ENCODE measurements around the gene TMCC2. TPM values are rescaled to one million over a fixed set of nuclear protein-coding genes. Genes with fewer than 3 reads are reported as not detected.

Gene TMCC2
- total RNA-seq, 1 experiment from 2014 or later: 2.7 TPM

DNA sequence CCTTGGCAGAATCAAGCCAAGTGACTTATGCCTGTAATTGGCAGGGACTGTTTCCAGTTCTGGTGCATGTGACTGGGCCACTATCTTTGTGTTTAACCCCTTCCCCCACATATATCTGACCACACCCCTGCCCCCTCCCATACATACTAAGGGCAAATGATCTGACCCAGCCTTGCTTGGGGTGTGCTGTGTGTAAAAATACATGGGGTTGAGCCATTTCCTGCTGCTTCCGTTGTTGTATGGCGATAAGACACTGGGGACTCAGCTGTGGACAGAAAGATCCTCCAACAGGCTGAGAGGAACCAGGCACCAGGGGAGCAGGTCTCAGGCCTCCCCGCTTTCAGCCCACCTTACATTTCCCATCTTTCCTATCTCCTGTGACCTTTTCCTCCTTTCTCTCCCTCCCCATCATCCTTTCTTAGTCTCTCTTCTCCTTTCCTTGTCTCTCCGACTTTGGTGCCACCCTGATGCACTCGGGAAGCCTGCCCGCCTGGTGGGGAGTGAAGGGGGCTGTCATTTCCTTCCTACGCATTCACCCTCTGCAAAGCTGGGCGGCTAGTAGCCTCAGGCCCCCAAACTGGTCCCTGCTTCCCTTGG lies 39.7 kb downstream of the TMCC2 start:
- Histone ChIP-seq H3K4me3 (replicated peaks in 1 of 2; ENCODE audit: low read depth in 1 of 2, low read length in 2 of 2) (no peak overlapping the region), H3K9me2 (ENCODE audit: insufficient read depth) (no peaks in the 10 kb centered on the region), H3K27ac (ENCODE audit: low read depth, low read length) (no peak overlapping the region), H3K27me3 (ENCODE audit: insufficient read depth, low read length) (no peaks in the 10 kb centered on the region), H2AFZ (ENCODE audit: low read depth, low read length, poor library complexity, severe bottlenecking) (no peak overlapping the region), H3K9me3 (ENCODE audit: control insufficient read depth in 1 of 2, insufficient read depth in 1 of 2, low read depth in 1 of 2, low read length in 2 of 2) (no peaks in the 10 kb centered on the region), H3K9ac (ENCODE audit: low read length) (no peak overlapping the region), H3K36me3 (ENCODE audit: control insufficient read depth in 1 of 2, insufficient read depth in 2 of 2, low read length in 2 of 2) (no peaks in the 10 kb centered on the region), H3K79me2 (ENCODE audit: insufficient read depth, low read length) (no peaks in the 10 kb centered on the region), H3K4me2 (ENCODE audit: low read length) (no peak overlapping the region), H3K4me1 (ENCODE audit: control insufficient read depth in 1 of 2, insufficient read depth in 2 of 2, low read length in 2 of 2) (peaks cover 24 to 49% of the 10 kb centered on the region in 2 experiments), H4K20me1 (ENCODE audit: insufficient read depth) (no peaks in the 10 kb centered on the region)
- TF ChIP-seq ZFX (IDR thresholded peaks at IDR 0.05): no peak
- TF ChIP-seq RAD21 (IDR thresholded peaks at IDR 0.05; ENCODE audit: low read depth): no peak
- TF ChIP-seq SP1 (IDR thresholded peaks at IDR 0.05; ENCODE audit: low read depth): no peak
- TF ChIP-seq FOSL1 (IDR thresholded peaks at IDR 0.05; ENCODE audit: low read depth): no peak
- no peak for TF ChIP-seq EZH2phosphoT487 (IDR thresholded peaks at IDR 0.05; ENCODE audit: borderline replicate concordance)
- TF ChIP-seq POLR2A (IDR thresholded peaks at IDR 0.05; ENCODE audit: borderline replicate concordance, extremely low read depth, insufficient read depth, insufficient read length): no peak
- TF ChIP-seq SRF (IDR thresholded peaks at IDR 0.05; ENCODE audit: low read depth): no peak
- TF ChIP-seq, protein P1, sequence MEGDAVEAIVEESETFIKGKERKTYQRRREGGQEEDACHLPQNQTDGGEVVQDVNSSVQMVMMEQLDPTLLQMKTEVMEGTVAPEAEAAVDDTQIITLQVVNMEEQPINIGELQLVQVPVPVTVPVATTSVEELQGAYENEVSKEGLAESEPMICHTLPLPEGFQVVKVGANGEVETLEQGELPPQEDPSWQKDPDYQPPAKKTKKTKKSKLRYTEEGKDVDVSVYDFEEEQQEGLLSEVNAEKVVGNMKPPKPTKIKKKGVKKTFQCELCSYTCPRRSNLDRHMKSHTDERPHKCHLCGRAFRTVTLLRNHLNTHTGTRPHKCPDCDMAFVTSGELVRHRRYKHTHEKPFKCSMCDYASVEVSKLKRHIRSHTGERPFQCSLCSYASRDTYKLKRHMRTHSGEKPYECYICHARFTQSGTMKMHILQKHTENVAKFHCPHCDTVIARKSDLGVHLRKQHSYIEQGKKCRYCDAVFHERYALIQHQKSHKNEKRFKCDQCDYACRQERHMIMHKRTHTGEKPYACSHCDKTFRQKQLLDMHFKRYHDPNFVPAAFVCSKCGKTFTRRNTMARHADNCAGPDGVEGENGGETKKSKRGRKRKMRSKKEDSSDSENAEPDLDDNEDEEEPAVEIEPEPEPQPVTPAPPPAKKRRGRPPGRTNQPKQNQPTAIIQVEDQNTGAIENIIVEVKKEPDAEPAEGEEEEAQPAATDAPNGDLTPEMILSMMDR (IDR thresholded peaks at IDR 0.05 in 2 of 3, conservative IDR thresholded peaks at IDR 0.05 in 1 of 3; ENCODE audit: borderline replicate concordance in 1 of 3, insufficient read depth in 1 of 3, low read depth in 2 of 3, low read length in 2 of 3): no peak
- no peak for TF ChIP-seq EGR1 (IDR thresholded peaks at IDR 0.05; ENCODE audit: low read depth)
- no TSS peak for BruUV-seq (replicated peaks)
- ChIA-PET POLR2A (no interaction called here), CTCF (no interaction called here), RAD21 (ENCODE audit: low non-redundant PET in 1 of 2, low total read pairs in 2 of 2, uncharacterized antibody in 2 of 2, unreplicated experiment in 2 of 2) (no interaction called here)
- intact Hi-C loops (cut with micrococcal nuclease): no loop called here
- DNase-seq (ENCODE audit: low read depth, low spot score) (no peak), ATAC-seq (no peak)
